ENCODE results near the gene CYP11A1.

The CYP11A1 gene

GRCh38 chr15:74367296-74367854, at the start of gene CYP11A1:
CYP11A1 (minus strand) TSS chr15:74367646; CDS start chr15:74367585, 61 bp downstream.
- DNase-seq (ENCODE audit: low read depth) = no peak

GRCh38 chr15:74417225-74417624, 49.8 kb upstream of the CYP11A1 start:
- DNase-seq (ENCODE audit: low read depth) = no peak

GRCh38 chr15:74415966-74416916, 48.8 kb upstream of the CYP11A1 start:
- DNase-seq (ENCODE audit: low read depth) = no peak

GRCh38 chr15:74414603-74415338, 47.3 kb upstream of the CYP11A1 start:
- no peak for DNase-seq (ENCODE audit: low read depth)

- DNase-seq (ENCODE audit: low read depth) = no peak
These were observed 46.7 kb upstream of the CYP11A1 start for GRCh38 chr15:74414081-74414580.

- DNase-seq (ENCODE audit: low read depth) = no peak
These were observed 46.1 kb upstream of the CYP11A1 start for GRCh38 chr15:74413350-74414080.

GRCh38 chr15:74412159-74412558, 44.7 kb upstream of the CYP11A1 start:
- no peak for DNase-seq (ENCODE audit: low read depth)

- DNase-seq (ENCODE audit: low read depth) = no peak
These were observed 44.2 kb upstream of the CYP11A1 start for GRCh38 chr15:74411686-74412085.

GRCh38 chr15:74410502-74410901, 43.1 kb upstream of the CYP11A1 start:
- no peak for DNase-seq (ENCODE audit: low read depth)

GRCh38 chr15:74409225-74409624, 41.8 kb upstream of the CYP11A1 start:
- no peak for DNase-seq (ENCODE audit: low read depth)

GRCh38 chr15:74408815-74409214, 41.4 kb upstream of the CYP11A1 start:
- no peak for DNase-seq (ENCODE audit: low read depth)

GRCh38 chr15:74408385-74408784, 40.9 kb upstream of the CYP11A1 start:
- DNase-seq (ENCODE audit: low read depth) = no peak

- DNase-seq (ENCODE audit: low read depth) = no peak
These were observed 39.7 kb upstream of the CYP11A1 start for GRCh38 chr15:74406992-74407705.

GRCh38 chr15:74406517-74406916, 39.1 kb upstream of the CYP11A1 start:
- DNase-seq (ENCODE audit: low read depth) = no peak

GRCh38 chr15:74405823-74406222, 38.4 kb upstream of the CYP11A1 start:
- no peak for DNase-seq (ENCODE audit: low read depth)

GRCh38 chr15:74403991-74404563, 36.6 kb upstream of the CYP11A1 start:
- no peak for DNase-seq (ENCODE audit: low read depth)

GRCh38 chr15:74403588-74403919, 36.1 kb upstream of the CYP11A1 start:
- no peak for DNase-seq (ENCODE audit: low read depth)

GRCh38 chr15:74402873-74403587, 35.6 kb upstream of the CYP11A1 start:
- DNase-seq (ENCODE audit: low read depth) = peak; percentile 69

GRCh38 chr15:74402337-74402841, 34.9 kb upstream of the CYP11A1 start:
- no peak for DNase-seq (ENCODE audit: low read depth)
